Measurements from ENCODE around the gene GLTPD2.

The GLTPD2 gene

DNA sequence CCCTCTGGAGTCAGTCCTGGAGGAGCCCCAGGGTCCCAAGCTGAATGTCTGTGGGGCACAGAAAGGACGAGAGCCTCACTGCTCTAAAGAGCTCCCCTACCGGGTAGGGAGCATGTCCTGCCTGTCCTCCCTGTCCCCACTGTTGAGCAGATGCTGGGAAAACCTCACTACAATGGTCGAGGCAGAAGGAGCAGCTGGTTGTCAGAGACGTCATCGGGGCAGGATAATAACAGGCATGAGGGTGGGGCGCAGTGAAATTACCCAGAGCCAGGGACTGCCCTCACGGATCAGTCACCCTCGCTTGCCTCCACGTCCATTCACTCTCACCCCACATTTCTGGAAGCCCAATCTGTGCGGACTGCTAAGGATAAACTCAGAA, 16.5 kb upstream of the GLTPD2 start:
- no peak overlapping the region for H3K4me3 ChIP-seq (ENCODE audit: low read depth, low read length)
- DNase-seq (ENCODE audit: low read depth), result no peak
- TF ChIP-seq MYC (IDR thresholded peaks at IDR 0.05; ENCODE audit: low read depth, low read length) (no peak), POLR2A (IDR thresholded peaks at IDR 0.05; ENCODE audit: extremely low read depth, insufficient read length) (no peak)
- TF ChIP-seq, protein P1, sequence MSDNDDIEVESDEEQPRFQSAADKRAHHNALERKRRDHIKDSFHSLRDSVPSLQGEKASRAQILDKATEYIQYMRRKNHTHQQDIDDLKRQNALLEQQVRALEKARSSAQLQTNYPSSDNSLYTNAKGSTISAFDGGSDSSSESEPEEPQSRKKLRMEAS (IDR thresholded peaks at IDR 0.05; ENCODE audit: low read depth, low read length), result no peak
- TF ChIP-seq, protein P2, sequence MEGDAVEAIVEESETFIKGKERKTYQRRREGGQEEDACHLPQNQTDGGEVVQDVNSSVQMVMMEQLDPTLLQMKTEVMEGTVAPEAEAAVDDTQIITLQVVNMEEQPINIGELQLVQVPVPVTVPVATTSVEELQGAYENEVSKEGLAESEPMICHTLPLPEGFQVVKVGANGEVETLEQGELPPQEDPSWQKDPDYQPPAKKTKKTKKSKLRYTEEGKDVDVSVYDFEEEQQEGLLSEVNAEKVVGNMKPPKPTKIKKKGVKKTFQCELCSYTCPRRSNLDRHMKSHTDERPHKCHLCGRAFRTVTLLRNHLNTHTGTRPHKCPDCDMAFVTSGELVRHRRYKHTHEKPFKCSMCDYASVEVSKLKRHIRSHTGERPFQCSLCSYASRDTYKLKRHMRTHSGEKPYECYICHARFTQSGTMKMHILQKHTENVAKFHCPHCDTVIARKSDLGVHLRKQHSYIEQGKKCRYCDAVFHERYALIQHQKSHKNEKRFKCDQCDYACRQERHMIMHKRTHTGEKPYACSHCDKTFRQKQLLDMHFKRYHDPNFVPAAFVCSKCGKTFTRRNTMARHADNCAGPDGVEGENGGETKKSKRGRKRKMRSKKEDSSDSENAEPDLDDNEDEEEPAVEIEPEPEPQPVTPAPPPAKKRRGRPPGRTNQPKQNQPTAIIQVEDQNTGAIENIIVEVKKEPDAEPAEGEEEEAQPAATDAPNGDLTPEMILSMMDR (IDR thresholded peaks at IDR 0.05; ENCODE audit: low read depth, low read length), result no peak

DNA sequence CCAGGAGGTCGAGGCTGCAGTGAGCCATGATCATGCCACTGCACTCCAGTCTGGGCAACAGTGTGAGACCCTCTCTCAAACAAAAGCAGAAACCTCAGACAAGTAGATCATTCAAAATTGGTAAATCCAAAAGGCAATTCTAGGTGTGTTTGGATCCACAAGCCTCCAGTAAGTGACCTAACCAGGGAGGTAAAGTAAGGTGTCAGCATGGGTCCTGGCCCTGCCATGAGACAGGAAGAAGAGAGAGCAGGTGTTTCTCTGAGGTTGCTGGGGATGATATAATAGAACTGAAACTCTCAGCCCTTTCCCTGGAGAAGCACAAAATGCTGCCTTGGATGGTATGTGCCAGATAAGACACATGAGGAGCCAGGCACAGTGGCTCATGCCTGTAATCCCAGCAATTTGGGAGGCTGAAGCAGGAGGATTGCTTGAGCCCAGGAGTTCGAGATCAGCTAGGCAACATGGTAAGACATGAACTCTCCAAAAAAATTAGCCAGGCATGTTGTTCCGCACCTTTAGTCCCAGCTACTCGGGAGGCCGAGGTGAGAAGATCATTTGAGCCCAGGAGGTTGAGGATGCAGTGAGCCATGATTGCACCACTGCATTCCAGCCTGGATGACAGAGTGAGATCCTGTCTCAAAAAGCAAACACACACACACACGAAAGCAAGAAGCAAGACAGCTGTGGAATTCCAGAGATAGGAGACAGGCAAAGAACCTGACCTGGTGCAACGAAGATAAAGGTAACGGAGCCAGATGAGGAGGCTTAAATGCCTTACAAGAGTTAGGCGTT, 10.6 kb upstream of the GLTPD2 start:
- DNase-seq (ENCODE audit: low read depth), result no peak
- H3K4me3 ChIP-seq (ENCODE audit: low read depth, low read length), result no peak overlapping the region
- TF ChIP-seq, protein P1 (IDR thresholded peaks at IDR 0.05; ENCODE audit: low read depth, low read length), result no peak
- TF ChIP-seq, protein P2 (IDR thresholded peaks at IDR 0.05; ENCODE audit: low read depth, low read length), result no peak
- TF ChIP-seq MYC (IDR thresholded peaks at IDR 0.05; ENCODE audit: low read depth, low read length) (no peak), POLR2A (IDR thresholded peaks at IDR 0.05; ENCODE audit: extremely low read depth, insufficient read length) (no peak)

DNA sequence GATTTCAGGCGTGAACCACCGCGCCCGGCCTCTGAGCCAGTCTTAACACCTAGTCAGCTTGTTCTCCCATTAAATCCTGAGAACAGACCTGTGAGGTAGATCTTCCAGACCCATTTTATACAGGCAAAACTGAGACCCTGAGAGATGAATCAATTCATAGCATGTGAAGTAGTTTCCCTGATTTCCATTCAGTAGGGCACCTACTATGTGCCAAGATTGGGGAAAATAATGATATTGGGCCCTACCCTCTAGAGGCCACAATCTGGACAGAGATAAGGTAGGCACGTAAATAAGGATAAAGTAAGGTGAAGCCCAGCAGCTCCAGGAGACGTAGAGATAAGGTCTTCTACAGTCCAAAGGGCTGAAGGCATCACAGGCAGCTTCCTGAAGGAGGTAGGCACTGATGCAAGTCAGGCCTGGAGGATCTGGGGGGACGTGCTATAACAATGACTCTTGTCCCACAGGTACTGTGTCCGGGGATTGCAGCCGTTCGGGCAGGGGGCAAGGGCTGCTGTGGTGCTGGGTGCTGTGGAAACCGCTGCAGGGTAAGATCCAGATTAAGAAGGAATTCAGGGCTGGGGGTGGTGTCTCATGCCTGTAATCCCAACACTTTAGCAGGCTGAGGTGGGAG, 8.3 kb upstream of the GLTPD2 start:
- no peak for TF ChIP-seq POLR2A (IDR thresholded peaks at IDR 0.05; ENCODE audit: extremely low read depth, insufficient read length)
- TF ChIP-seq, protein P1 (IDR thresholded peaks at IDR 0.05; ENCODE audit: low read depth, low read length), result no peak
- no peak for TF ChIP-seq MYC (IDR thresholded peaks at IDR 0.05; ENCODE audit: low read depth, low read length)
- TF ChIP-seq, protein P2 (IDR thresholded peaks at IDR 0.05; ENCODE audit: low read depth, low read length), result no peak
- H3K4me3 ChIP-seq (ENCODE audit: low read depth, low read length), result no peak overlapping the region
- DNase-seq (ENCODE audit: low read depth), result no peak

DNA sequence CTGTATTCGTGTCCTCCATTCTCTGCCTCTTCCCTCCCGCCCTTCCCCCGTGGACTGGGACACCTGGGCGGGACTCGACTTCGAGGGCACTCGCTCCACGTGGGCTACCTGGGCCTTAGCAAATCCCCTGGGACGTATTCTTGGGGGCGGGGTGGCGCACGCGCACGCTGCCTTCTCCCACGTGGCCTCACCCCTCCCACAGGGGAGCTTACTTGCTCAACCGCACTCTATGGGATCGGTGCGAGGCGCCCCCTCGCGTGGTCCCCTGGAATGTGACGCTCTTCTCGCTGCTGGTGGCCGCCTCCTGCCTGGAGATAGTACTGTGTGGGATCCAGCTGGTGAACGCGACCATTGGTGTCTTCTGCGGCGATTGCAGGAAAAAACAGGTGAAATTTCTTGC, 6.1 kb upstream of the GLTPD2 start:
- no peak for DNase-seq (ENCODE audit: low read depth)
- TF ChIP-seq, protein P1 (IDR thresholded peaks at IDR 0.05; ENCODE audit: low read depth, low read length), result no peak
- TF ChIP-seq MYC (IDR thresholded peaks at IDR 0.05; ENCODE audit: low read depth, low read length) (no peak), POLR2A (IDR thresholded peaks at IDR 0.05; ENCODE audit: extremely low read depth, insufficient read length) (no peak)
- TF ChIP-seq, protein P2 (IDR thresholded peaks at IDR 0.05; ENCODE audit: low read depth, low read length), result no peak
- no peak overlapping the region for H3K4me3 ChIP-seq (ENCODE audit: low read depth, low read length)

DNA sequence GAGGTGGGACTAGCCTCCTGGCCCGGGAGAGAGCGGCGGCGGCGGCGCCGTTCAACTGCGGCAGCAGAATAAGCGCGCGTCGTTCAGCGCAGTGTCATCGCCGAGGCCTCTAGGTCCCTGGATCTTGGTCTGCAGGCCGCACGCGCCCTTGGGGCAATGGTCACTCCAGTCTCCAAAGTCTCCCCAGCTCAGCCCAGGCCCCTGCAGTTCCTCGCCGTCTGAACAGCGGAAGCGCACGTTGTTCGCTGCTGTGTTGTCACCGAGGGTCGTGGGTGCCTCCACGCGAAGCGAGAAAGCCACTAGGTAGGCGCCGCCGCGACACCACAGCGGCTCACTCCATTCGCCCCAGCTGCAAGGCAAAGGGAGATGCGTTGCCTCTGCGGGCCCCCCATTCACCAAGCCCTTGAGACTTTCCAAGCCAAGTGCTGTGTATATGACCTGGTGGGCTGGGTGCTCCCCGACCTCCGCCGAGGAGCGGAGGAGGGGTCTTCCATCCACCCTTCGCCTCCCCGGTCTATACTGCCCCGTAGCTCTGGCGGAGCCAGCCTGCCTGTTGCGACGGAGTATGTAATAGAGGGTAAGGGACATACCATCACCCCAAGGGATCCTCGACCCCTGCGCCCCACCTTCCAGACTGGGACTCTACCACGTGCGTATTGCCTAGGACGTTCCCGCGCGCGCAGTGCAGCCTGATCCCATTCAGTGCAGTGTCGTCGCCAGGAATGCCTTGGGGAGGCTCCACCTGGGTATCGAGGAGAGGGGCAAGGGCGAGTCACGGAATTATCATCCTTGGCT, 3.3 kb upstream of the GLTPD2 start:
- TF ChIP-seq, protein P2 (IDR thresholded peaks at IDR 0.05; ENCODE audit: low read depth, low read length), result no peak
- TF ChIP-seq POLR2A (IDR thresholded peaks at IDR 0.05; ENCODE audit: extremely low read depth, insufficient read length) (no peak), MYC (IDR thresholded peaks at IDR 0.05; ENCODE audit: low read depth, low read length) (no peak)
- TF ChIP-seq, protein P1 (IDR thresholded peaks at IDR 0.05; ENCODE audit: low read depth, low read length), result no peak
- no peak overlapping the region for H3K4me3 ChIP-seq (ENCODE audit: low read depth, low read length)
- no peak for DNase-seq (ENCODE audit: low read depth)

All from NB4 (cell line).